HepG2 (cell line): ENCODE measurements around the gene MFAP1. TPM values are rescaled to one million over a fixed set of nuclear protein-coding genes. Genes with fewer than 3 reads are reported as not detected.
A peak's percentile ranks its signal among the peaks of the same experiment; 100 is the strongest.

ENCODE experiments used
- ATAC-seq: fragments of 200-7000 bp; cut with Tn5 transposase; 3 replicates; pipeline ENCODE4 v1.9.1; 2020; ENCODE audit warnings: mild to moderate bottlenecking, moderate library complexity
- BruUV-seq: library from RNA; stranded (reverse); fragments of 400-500 nt; replicated peaks from 2 replicates; lab custom pipeline; 2021; lab: Mats Ljungman, UMichigan
- CTCF ChIA-PET: fragments of 300-600 bp; formaldehyde crosslinking; extraction: SDS; loops from one replicate; lab custom pipeline; 2021; ENCODE audit warnings: low total read pairs, inconsistent platforms, low intra/inter-chr PET ratio; lab: Yijun Ruan, JAX
- POLR2A ChIA-PET: fragments of 350-600 bp; sonication (Branson Sonifier 250); formaldehyde crosslinking; loops from one replicate; lab custom pipeline; 2020; ENCODE audit warnings: antibody characterized with exemption, inconsistent platforms; lab: Yijun Ruan, JAX
- DNase-seq: peaks from one replicate; pipeline ENCODE4 v3.0.0-alpha.2; 2015; ENCODE audit warnings: low spot score
- FAIRE-seq: peaks from 3 replicates; lab custom pipeline; 2011; peaks lifted over from hg19 to GRCh38; lab: Jason Lieb, UNC
- H2AFZ ChIP-seq: one replicate; pipeline ENCODE4 v1.6.1; 2011; ENCODE audit warnings: low read length, inconsistent platforms
- H3K27ac ChIP-seq: fragments of 300-600 bp; 3 replicates; pipeline ENCODE4 v1.8.0; 2011; ENCODE audit warnings: mixed run types, mild to moderate bottlenecking, mixed read lengths, low read length, inconsistent platforms; ENCODE audit not compliant: insufficient read depth; ENCODE audit errors: extremely low read length
- H3K27me3 ChIP-seq, 2 experiments: fragments of 200-600 bp in 1 of 2; 2 replicates in 1 of 2; 3 replicates in 1 of 2; pipeline versions ENCODE4 v1.6.0 to v1.8.0; 2011; ENCODE audit warnings: low read length in 2 of 2, mild to moderate bottlenecking in 2 of 2, moderate library complexity in 2 of 2, inconsistent platforms in 1 of 2; ENCODE audit not compliant: insufficient read depth in 2 of 2, control insufficient read depth in 1 of 2
- H3K36me3 ChIP-seq, 2 experiments: fragments of 200-600 bp in 1 of 2; replicated peaks in 1 of 2; 2 replicates in 1 of 2; 3 replicates in 1 of 2; pipeline versions ENCODE4 v1.5.1 to v1.8.0; 2011; ENCODE audit warnings: low read length in 2 of 2, inconsistent platforms in 1 of 2; ENCODE audit not compliant: insufficient read depth in 2 of 2, control insufficient read depth in 1 of 2
- H3K4me1 ChIP-seq: 2 replicates; pipeline ENCODE4 v1.5.1; 2012; ENCODE audit warnings: low read length, inconsistent platforms; ENCODE audit not compliant: insufficient read depth
- H3K4me2 ChIP-seq: 2 replicates; pipeline ENCODE4 v1.6.0; 2011; ENCODE audit warnings: low read depth, low read length, inconsistent platforms
- H3K4me3 ChIP-seq, 3 experiments: fragments of 200-600 bp in 1 of 3; sonication (generic), shearing (Covaris generic) in 1 of 3; replicated peaks in 1 of 3; 2 replicates each; pipeline ENCODE4 v1.5.1; 2011 to 2016; ENCODE audit warnings: low read length in 3 of 3, inconsistent platforms in 2 of 3, low read depth in 2 of 3, mild to moderate bottlenecking in 2 of 3, control low read depth in 1 of 3, mixed read lengths in 1 of 3; ENCODE audit not compliant: insufficient read depth in 1 of 3
- H3K79me2 ChIP-seq: one replicate; pipeline ENCODE4 v1.6.1; 2011; ENCODE audit warnings: low read length, inconsistent platforms; ENCODE audit not compliant: insufficient read depth
- H3K9ac ChIP-seq: 2 replicates; pipeline ENCODE4 v1.6.0; 2011; ENCODE audit warnings: mild to moderate bottlenecking, low read depth, low read length, inconsistent platforms; ENCODE audit not compliant: insufficient read depth
- H3K9me3 ChIP-seq: 2 replicates; pipeline ENCODE4 v1.5.1; 2012; ENCODE audit warnings: mild to moderate bottlenecking, low read length
- H4K20me1 ChIP-seq: 2 replicates; pipeline ENCODE4 v1.6.0; 2011; ENCODE audit warnings: inconsistent platforms, mild to moderate bottlenecking, low read length, moderate library complexity; ENCODE audit not compliant: insufficient read depth
- GRHL1 ChIP-seq: sonication (generic); formaldehyde crosslinking; conservative IDR thresholded peaks from 2 replicates; pipeline ENCODE4 v1.8.0; 2022; ENCODE audit warnings: missing genetic modification reagents
- STAG1 ChIP-seq: sonication (generic); formaldehyde crosslinking; IDR thresholded peaks from 2 replicates; pipeline ENCODE4 v1.4.0; 2020; ENCODE audit warnings: missing genetic modification reagents
- ZBTB14 ChIP-seq: sonication (generic); formaldehyde crosslinking; IDR thresholded peaks from 2 replicates; pipeline ENCODE4 v1.4.0; 2020; ENCODE audit warnings: missing genetic modification reagents
- ZBTB26 ChIP-seq: IDR thresholded peaks from 2 replicates; pipeline ENCODE4 v1.6.1; 2016; ENCODE audit warnings: missing compliant biosample characterization, missing genetic modification reagents, borderline replicate concordance
- ZNF281 ChIP-seq: sonication (generic); formaldehyde crosslinking; IDR thresholded peaks from 2 replicates; pipeline ENCODE4 v1.4.0; 2020; ENCODE audit warnings: missing genetic modification reagents, borderline replicate concordance
- ZNF556 ChIP-seq: sonication (generic); formaldehyde crosslinking; IDR thresholded peaks from 2 replicates; pipeline ENCODE4 v1.4.0; 2020; ENCODE audit warnings: mild to moderate bottlenecking, missing genetic modification reagents, borderline replicate concordance
- ZNF567 ChIP-seq: sonication (generic); formaldehyde crosslinking; IDR thresholded peaks from 2 replicates; pipeline ENCODE4 v1.8.1; 2023; ENCODE audit warnings: mild to moderate bottlenecking, missing genetic modification reagents, borderline replicate concordance
- ZNF574 ChIP-seq: sonication (generic); formaldehyde crosslinking; IDR thresholded peaks from 2 replicates; pipeline ENCODE4 v1.4.0; 2020; ENCODE audit warnings: missing genetic modification reagents
- ZNF670 ChIP-seq: sonication (generic); formaldehyde crosslinking; IDR thresholded peaks from 2 replicates; pipeline ENCODE4 v1.8.0; 2022; ENCODE audit warnings: mild to moderate bottlenecking, missing genetic modification reagents, borderline replicate concordance
- WGBS: methylation state at CpG from one replicate; pipeline ENCODE4 v1.1.6; 2017; ENCODE audit warnings: low lambda C conversion rate; 5-methylcytosine and 5-hydroxymethylcytosine counted together
- in situ Hi-C: cut with HindIII; loops from 2 replicates; pipeline ENCODE4 v1.10.0; 2017; ENCODE audit warnings: low pct_unique_long_range_greater_than_20kb; ENCODE audit not compliant: extremely low pct_ligation_motif_present
- intact Hi-C: fragments of 100-400 bp; cut with micrococcal nuclease; formaldehyde crosslinking; loops from one replicate; pipeline ENCODE4 v1.10.0; 2022; ENCODE audit not compliant: unreplicated experiment
- polyA plus RNA-seq, 8 experiments: library from polyadenylated mRNA; depleted of rRNA in 3 of 8; stranded (reverse) in 7 of 8; unstranded in 1 of 8; fragments of >200 nt; fragmentation: Illumina TruSeq in 4 of 8; extraction: Trizol in 4 of 8; gene quantifications; 2 replicates each; pipeline versions ENCODE4 v1.2.1 to v1.2.3, GENCODE V29; 2011 to 2016; ENCODE audit warnings: low read depth in 4 of 8, missing spikeins in 1 of 8, mixed read lengths in 1 of 8; ENCODE audit not compliant: insufficient read depth in 1 of 8
- total RNA-seq, 5 experiments: library from RNA; depleted of rRNA; stranded (reverse); fragments of >200 nt; fragmentation: Illumina TruSeq; extraction: Trizol; gene quantifications; 2 replicates each; pipeline ENCODE4 v1.2.3, GENCODE V29; 2016; ENCODE audit warnings: low read depth in 1 of 5

Gene MFAP1
- total and polyA plus RNA-seq, 2 of the 13 experiments (the other 11 are each of a cell fraction or from before 2014, with no cell fraction given): 11.8 to 39.5 TPM

GRCh38 chr15:43777267-43777914 is 47.1 kb downstream of the MFAP1 start:
- intact Hi-C loops (loop anchor here (1.0 kb wide), 1 partner anchor 8 kb away; no protein-coding TSS in a partner anchor), in situ Hi-C loops (loop anchor here (10.0 kb wide), 1 partner anchor 263 kb away; the partner anchor contains the start of gene MAP1A)
- H2AFZ ChIP-seq: peak overlapping the region; percentile 98
- no peaks in the 10 kb centered on the region for H4K20me1 ChIP-seq
- FAIRE-seq: no peak
- H3K79me2 ChIP-seq: no peaks in the 10 kb centered on the region
- TSS peak; percentile 58 for BruUV-seq
- H3K9ac ChIP-seq: peak overlapping the region; percentile 75
- H3K4me2 ChIP-seq: peak overlapping the region; percentile 99
- peak overlapping the region; percentile 65 to 97 (median 78) for H3K4me3 ChIP-seq
- peak; percentile 67 for ATAC-seq
- peaks cover 15% of the 10 kb centered on the region for H3K4me1 ChIP-seq
- WGBS: 0% methylated on average over 3 of the region's 31 CpGs
- no peaks in the 10 kb centered on the region for H3K9me3 ChIP-seq
- peak overlapping the region; percentile 86 for H3K27ac ChIP-seq
- H3K36me3 ChIP-seq: peaks cover 2 to 12% of the 10 kb centered on the region in 2 experiments; a peak in 1 of 5 replicates
- ChIA-PET POLR2A (interaction anchor here (1.0 to 4.0 kb wide), 7 partner anchors 12 to 407 kb away, joined by 3 to 34 read pairs (median 8); partner anchors contain the start of genes HYPK, MFAP1, PDIA3 and SERINC4), CTCF (no interaction called here)
- DNase-seq: peak; percentile 58
- no peaks in the 10 kb centered on the region for H3K27me3 ChIP-seq
- TF ChIP-seq GRHL1: no peak
- TF ChIP-seq ZBTB14: no peak
- TF ChIP-seq ZBTB26 (CRISPR knock-in tag): no peak
- peak; percentile 32; the same call in 1 of the 2 replicates for TF ChIP-seq STAG1 (CRISPR knock-in tag)
- 0 out of 2 replicates have a peak, but pooled peaks have one; percentile 20 for TF ChIP-seq ZNF281 (CRISPR knock-in tag)
- TF ChIP-seq ZNF670: peak; percentile 85; the same call in 1 of the 2 replicates
- TF ChIP-seq ZNF556 (CRISPR knock-in tag): peak; percentile 86
- TF ChIP-seq ZNF567 (CRISPR knock-in tag): no peak
- TF ChIP-seq ZNF574: no peak
